COLO668 (cell line): Measurements from ENCODE around the gene LAMTOR3.
"Not testable (repeated sequence)": the region's sequence is repeated elsewhere in the genome, so short reads cannot be mapped to it uniquely, and the experiment has no call there.

Experiments
- DNase-seq: peaks from one replicate; lab custom pipeline; 2025; ENCODE audit not compliant: unreplicated experiment; lab: John Stamatoyannopoulos, UW

The LAMTOR3 gene

GRCh38 chr4:99832758-99833157 lies 61.5 kb downstream of the LAMTOR3 start:
- no peak for DNase-seq

- DNase-seq: no peak
Measured at GRCh38 chr4:99832321-99832720, 61.9 kb downstream of the LAMTOR3 start.

- not testable (repeated sequence) for DNase-seq
Measured at GRCh38 chr4:99830051-99830450, 64.2 kb downstream of the LAMTOR3 start.

- DNase-seq: no peak
Measured at GRCh38 chr4:99828477-99828876, 65.8 kb downstream of the LAMTOR3 start.
